DND-41 (cell line): ENCODE data around the gene HMGN3.

Experiments
- ATAC-seq: fragments of 200-7000 bp; cut with Tn5 transposase; 3 replicates; pipeline ENCODE4 v1.9.1; 2021; ENCODE audit warnings: low read depth; ENCODE audit not compliant: insufficient read depth
- DNase-seq: peaks from one replicate; pipeline ENCODE4 v3.0.0-alpha.2; 2020
- H2AFZ ChIP-seq: 2 replicates; pipeline ENCODE4 v1.6.0; 2012; ENCODE audit warnings: low read depth, low read length
- H3K27ac ChIP-seq: 2 replicates; pipeline ENCODE4 v1.5.1; 2012; ENCODE audit warnings: low read length, inconsistent platforms
- H3K27me3 ChIP-seq: fragments of 200-600 bp; sonication (generic); 2 replicates; pipeline ENCODE4 v1.6.0; 2012; ENCODE audit warnings: low read length, mild to moderate bottlenecking, inconsistent platforms; ENCODE audit not compliant: insufficient read depth, poor library complexity
- H3K36me3 ChIP-seq: 2 replicates; pipeline ENCODE4 v1.5.1; 2012; ENCODE audit warnings: low read length, inconsistent platforms; ENCODE audit not compliant: insufficient read depth
- H3K4me1 ChIP-seq: 2 replicates; pipeline ENCODE4 v1.5.1; 2012; ENCODE audit warnings: mild to moderate bottlenecking, low read length; ENCODE audit not compliant: insufficient read depth
- H3K4me2 ChIP-seq: 2 replicates; pipeline ENCODE4 v1.6.0; 2012; ENCODE audit warnings: mild to moderate bottlenecking, moderate library complexity, low read length, inconsistent platforms; ENCODE audit not compliant: insufficient read depth
- H3K4me3 ChIP-seq, 2 experiments: fragments of 200-600 bp in 1 of 2; shearing (Covaris generic) in 1 of 2; 2 replicates each; pipeline ENCODE4 v1.5.1; 2012 to 2016; ENCODE audit warnings: inconsistent platforms in 2 of 2, low read length in 2 of 2, mild to moderate bottlenecking in 2 of 2, low read depth in 1 of 2, moderate library complexity in 1 of 2
- H3K79me2 ChIP-seq: 2 replicates; pipeline ENCODE4 v1.6.0; 2012; ENCODE audit warnings: low read length, inconsistent platforms; ENCODE audit not compliant: insufficient read depth
- H3K9ac ChIP-seq: 2 replicates; pipeline ENCODE4 v1.6.0; 2012; ENCODE audit warnings: low read depth, mild to moderate bottlenecking, inconsistent platforms, low read length, moderate library complexity
- H3K9me3 ChIP-seq: 2 replicates; pipeline ENCODE4 v1.5.1; 2012; ENCODE audit warnings: low read length, moderate library complexity, mild to moderate bottlenecking, inconsistent platforms; ENCODE audit not compliant: insufficient read depth, severe bottlenecking
- H4K20me1 ChIP-seq: 2 replicates; pipeline ENCODE4 v1.6.0; 2012; ENCODE audit warnings: low read length; ENCODE audit not compliant: insufficient read depth
- CTCF ChIP-seq: IDR thresholded peaks from 2 replicates; pipeline ENCODE4 v1.5.1; 2012; ENCODE audit warnings: borderline replicate concordance, low read length, moderate library complexity, mild to moderate bottlenecking; ENCODE audit not compliant: poor library complexity, severe bottlenecking; ENCODE audit errors: extremely low read depth
- EZH2 ChIP-seq: IDR thresholded peaks from 3 replicates; pipeline ENCODE4 v1.6.1; 2012; ENCODE audit warnings: borderline replicate concordance, low read depth, mild to moderate bottlenecking, moderate library complexity, low read length, inconsistent platforms; ENCODE audit not compliant: severe bottlenecking

Gene HMGN3

DNA sequence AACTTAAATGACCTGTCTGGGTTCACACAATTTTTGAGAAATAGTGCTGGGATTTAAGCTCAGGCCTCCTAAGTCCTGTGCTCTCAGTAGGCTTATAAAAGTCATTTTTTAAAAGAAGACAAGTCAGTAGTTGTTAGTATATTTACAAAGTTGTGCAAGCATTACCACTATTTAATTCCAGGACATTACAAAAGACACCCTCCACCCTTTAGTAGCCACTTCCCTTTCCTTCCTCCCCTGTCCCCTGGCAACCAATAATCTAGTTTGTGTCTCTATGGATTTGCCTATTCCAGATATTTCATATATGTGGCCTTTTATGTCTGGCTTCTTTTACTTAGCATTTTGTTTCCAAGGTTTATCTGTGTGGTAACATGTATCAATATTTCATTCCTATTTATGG is 37.6 kb downstream of the HMGN3 start:
- no peaks in the 10 kb centered on the region for H3K9me3 ChIP-seq
- no peaks in the 10 kb centered on the region for H4K20me1 ChIP-seq
- H3K27me3 ChIP-seq = no peaks in the 10 kb centered on the region
- no peak overlapping the region for H3K27ac ChIP-seq
- H3K9ac ChIP-seq = no peak overlapping the region
- H3K79me2 ChIP-seq = no peaks in the 10 kb centered on the region
- no peaks in the 10 kb centered on the region for H3K4me1 ChIP-seq
- no peak overlapping the region for H3K4me2 ChIP-seq
- DNase-seq (no peak), ATAC-seq (no peak)
- H2AFZ ChIP-seq = no peak overlapping the region
- H3K36me3 ChIP-seq = peaks cover 22% of the 10 kb centered on the region; the same call in 1 of the 2 replicates
- no peak overlapping the region for H3K4me3 ChIP-seq
- TF ChIP-seq EZH2 (no peak), CTCF (no peak)

- Histone ChIP-seq H3K4me2 (no peak overlapping the region), H3K27ac (no peak overlapping the region), H3K4me1 (no peaks in the 10 kb centered on the region), H3K9ac (no peak overlapping the region), H3K27me3 (no peaks in the 10 kb centered on the region), H3K79me2 (no peaks in the 10 kb centered on the region), H4K20me1 (no peaks in the 10 kb centered on the region), H3K36me3 (peaks cover 12% of the 10 kb centered on the region; the same call in 1 of the 2 replicates), H2AFZ (no peak overlapping the region), H3K4me3 (no peak overlapping the region), H3K9me3 (peaks cover 7% of the 10 kb centered on the region)
- no peak for TF ChIP-seq CTCF
- ATAC-seq = no peak
- DNase-seq = no peak
These were observed 40.5 kb downstream of the HMGN3 start for GRCh38 chr6:79193971-79194370.

DNA sequence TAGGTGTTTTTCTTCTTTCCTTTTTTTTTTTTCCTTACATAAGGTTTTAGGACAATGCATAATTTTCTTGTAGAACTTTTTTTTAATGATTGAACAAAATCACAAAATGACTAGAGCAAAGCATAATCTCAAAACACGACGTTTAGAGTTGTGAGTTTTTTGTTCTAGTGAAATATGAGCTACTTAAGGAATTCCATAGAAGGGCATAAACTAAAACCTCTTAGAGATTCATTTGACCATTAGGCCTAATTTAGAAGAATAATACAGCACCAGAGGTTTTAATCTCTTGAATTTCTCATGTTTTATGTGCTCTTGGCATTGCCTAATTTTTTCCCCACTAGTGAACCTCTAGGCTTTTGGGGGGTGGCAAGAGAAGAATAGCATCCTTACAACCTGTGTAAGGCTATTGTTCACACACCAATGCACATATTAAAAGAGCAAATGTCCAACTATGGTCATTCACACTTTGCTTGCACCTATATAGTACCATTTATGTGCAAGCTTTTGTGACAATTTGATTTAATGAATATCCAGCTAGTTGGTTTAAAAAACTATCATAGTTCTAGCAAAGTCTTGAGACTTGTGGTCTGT is 44.6 kb downstream of the HMGN3 start:
- Histone ChIP-seq H4K20me1 (no peaks in the 10 kb centered on the region), H3K4me1 (no peaks in the 10 kb centered on the region), H3K27ac (no peak overlapping the region), H3K36me3 (peaks cover 8% of the 10 kb centered on the region; the same call in 1 of the 2 replicates), H3K79me2 (no peaks in the 10 kb centered on the region), H3K4me2 (no peak overlapping the region), H3K9me3 (peaks cover 7% of the 10 kb centered on the region), H3K4me3 (no peak overlapping the region), H3K27me3 (no peaks in the 10 kb centered on the region), H3K9ac (no peak overlapping the region), H2AFZ (no peak overlapping the region)
- TF ChIP-seq CTCF (no peak), EZH2 (no peak)
- no peak for ATAC-seq
- no peak for DNase-seq
